CD14-positive monocyte (primary cell): ENCODE measurements around the gene BEST2. TPM values are rescaled to one million over a fixed set of nuclear protein-coding genes. Genes with fewer than 3 reads are reported as not detected.
A peak's percentile ranks its signal among the peaks of the same experiment; 100 is the strongest.

Experiments used
- DNase-seq, 3 donors: peaks; one replicate each; pipeline ENCODE4 v3.0.0-alpha.2; 2011 to 2022
- H2AFZ ChIP-seq: 2 replicates; pipeline ENCODE4 v1.6.0; 2012; ENCODE audit warnings: mild to moderate bottlenecking, low read depth, low read length, inconsistent platforms; ENCODE audit not compliant: insufficient read depth, poor library complexity, severe bottlenecking
- H3K27ac ChIP-seq, 2 donors: 1 replicate in 1 of 2; 2 replicates in 1 of 2; pipeline ENCODE4 v1.5.1; 2012 to 2013; ENCODE audit warnings: low read length in 2 of 2, control low read depth in 1 of 2, inconsistent platforms in 1 of 2, low read depth in 1 of 2, mild to moderate bottlenecking in 1 of 2
- H3K27me3 ChIP-seq, 2 donors: one replicate each; pipeline versions ENCODE4 v1.6.0 to v1.6.1; 2011 to 2013; ENCODE audit warnings: low read length in 2 of 2; ENCODE audit not compliant: control insufficient read depth in 2 of 2, insufficient read depth in 2 of 2
- H3K36me3 ChIP-seq, 2 donors: replicated peaks in 1 of 2; 1 replicate in 1 of 2; 2 replicates in 1 of 2; pipeline versions ENCODE4 v1.5.1 to v1.6.1; 2012 to 2013; ENCODE audit warnings: low read length in 2 of 2, control low read depth in 1 of 2, inconsistent platforms in 1 of 2, mild to moderate bottlenecking in 1 of 2; ENCODE audit not compliant: insufficient read depth in 2 of 2, control insufficient read depth in 1 of 2
- H3K4me1 ChIP-seq, 2 donors: 1 replicate in 1 of 2; 2 replicates in 1 of 2; pipeline versions ENCODE4 v1.5.1 to v1.6.1; 2012 to 2013; ENCODE audit warnings: low read length in 2 of 2, control low read depth in 1 of 2, inconsistent platforms in 1 of 2, mild to moderate bottlenecking in 1 of 2, moderate library complexity in 1 of 2; ENCODE audit not compliant: insufficient read depth in 2 of 2, control insufficient read depth in 1 of 2
- H3K4me2 ChIP-seq: replicated peaks from 2 replicates; pipeline ENCODE3; 2012; ENCODE audit warnings: low read length, moderate library complexity, mild to moderate bottlenecking; ENCODE audit not compliant: poor library complexity, severe bottlenecking; ENCODE audit errors: extremely low read depth
- H3K4me3 ChIP-seq, 3 experiments: fragments of 200-600 bp in 1 of 3; sonication (generic) in 1 of 3; replicated peaks in 1 of 3; 1 replicate in 2 of 3; 2 replicates in 1 of 3; pipeline ENCODE4 v1.5.1; 2011 to 2013; ENCODE audit warnings: low read length in 3 of 3, mild to moderate bottlenecking in 3 of 3, control low read depth in 2 of 3, low read depth in 2 of 3, inconsistent platforms in 1 of 3, moderate library complexity in 1 of 3
- H3K79me2 ChIP-seq: 2 replicates; pipeline ENCODE4 v1.6.0; 2012; ENCODE audit warnings: mild to moderate bottlenecking, control low read depth, inconsistent platforms, low read length, moderate library complexity; ENCODE audit not compliant: insufficient read depth
- H3K9ac ChIP-seq: 2 replicates; pipeline ENCODE4 v1.6.0; 2017; ENCODE audit warnings: low read length, mild to moderate bottlenecking; ENCODE audit not compliant: insufficient read depth, poor library complexity, severe bottlenecking
- H3K9me3 ChIP-seq, 2 donors: replicated peaks in 1 of 2; 1 replicate in 1 of 2; 2 replicates in 1 of 2; pipeline versions ENCODE4 v1.5.1 to v1.6.1; 2012 to 2013; ENCODE audit warnings: low read length in 2 of 2, control low read depth in 1 of 2; ENCODE audit not compliant: control insufficient read depth in 1 of 2, insufficient read depth in 1 of 2
- H4K20me1 ChIP-seq: 2 replicates; pipeline ENCODE4 v1.6.0; 2012; ENCODE audit warnings: mild to moderate bottlenecking, low read length, control low read depth, moderate library complexity; ENCODE audit not compliant: insufficient read depth
- H3K27ac Mint-ChIP-seq, 7 donors: one replicate each; pipeline ENCODE4 v1.8.0; 2020; ENCODE audit warnings: mild to moderate bottlenecking in 7 of 7, mixed read lengths in 7 of 7, moderate library complexity in 6 of 7, inconsistent platforms in 2 of 7
- H3K27me3 Mint-ChIP-seq, 3 donors: one replicate each; pipeline ENCODE4 v1.8.0; 2021 to 2022; ENCODE audit warnings: low read depth in 3 of 3, mild to moderate bottlenecking in 3 of 3, mixed read lengths in 3 of 3, moderate library complexity in 3 of 3, inconsistent platforms in 1 of 3
- H3K36me3 Mint-ChIP-seq, 2 donors: one replicate each; pipeline ENCODE4 v1.8.0; 2020; ENCODE audit warnings: mixed read lengths in 2 of 2, inconsistent platforms in 1 of 2, mild to moderate bottlenecking in 1 of 2
- H3K4me1 Mint-ChIP-seq: one replicate; pipeline ENCODE4 v1.8.0; 2020; ENCODE audit warnings: mild to moderate bottlenecking, mixed read lengths
- H3K4me3 Mint-ChIP-seq, 2 donors: one replicate each; pipeline ENCODE4 v1.8.0; 2020; ENCODE audit warnings: mild to moderate bottlenecking in 2 of 2, mixed read lengths in 2 of 2, moderate library complexity in 1 of 2
- H3K9me3 Mint-ChIP-seq, 7 donors: one replicate each; pipeline ENCODE4 v1.8.0; 2020 to 2022; ENCODE audit warnings: mixed read lengths in 7 of 7, mild to moderate bottlenecking in 6 of 7, moderate library complexity in 6 of 7, inconsistent platforms in 2 of 7
- WGBS: methylation state at CpG from one replicate; pipeline ENCODE4 v1.1.5; 2013; ENCODE audit warnings: missing lambda C conversion rate; ENCODE audit not compliant: insufficient coverage; 5-methylcytosine and 5-hydroxymethylcytosine counted together
- intact Hi-C, 2 donors: fragments of 100-400 bp; cut with micrococcal nuclease; formaldehyde crosslinking; loops; one replicate each; pipeline versions ENCODE4 v1.15.0 to v1.15.1; 2023
- polyA plus RNA-seq, 3 donors: library from polyadenylated mRNA; depleted of rRNA in 1 of 3; unstranded in 2 of 3; stranded (reverse) in 1 of 3; fragments of 300-500 nt in 2 of 3; fragments of >200 nt in 1 of 3; fragmentation: Illumina TruSeq in 2 of 3; gene quantifications; 1 replicate in 2 of 3; 2 replicates in 1 of 3; pipeline ENCODE4 v1.2.3, GENCODE V29; 2012 to 2021
- TF ChIP-seq, protein P1 (sequence below): fragments of 200-600 bp; IDR thresholded peaks from one replicate; pipeline ENCODE4 v1.8.0; 2022; ENCODE audit warnings: antibody characterized with exemption, mild to moderate bottlenecking

The BEST2 gene
- polyA plus RNA-seq, 3 donors, result not detected

DNA sequence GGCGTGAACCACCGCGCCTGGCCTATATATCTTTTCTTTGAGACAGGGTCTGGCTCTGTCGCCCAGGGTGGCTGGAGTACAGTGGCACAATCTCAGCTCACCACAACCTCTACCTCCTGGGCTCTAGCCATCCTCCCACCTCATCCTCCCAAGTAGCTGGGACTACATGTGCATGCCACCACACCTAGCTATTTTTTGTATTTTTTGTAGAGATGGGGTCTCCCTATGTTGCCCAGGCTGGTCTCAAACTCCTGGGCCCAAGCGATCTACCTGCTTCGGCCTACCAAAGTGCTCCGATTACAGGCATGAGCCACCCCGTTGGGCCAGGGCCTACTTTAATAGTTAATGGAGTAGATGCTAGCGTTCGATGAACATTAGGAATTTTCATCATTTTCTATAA, 31.3 kb upstream of the BEST2 start:
- H3K79me2 ChIP-seq, result peaks cover 55% of the 10 kb centered on the region
- H3K36me3 ChIP-seq, result peaks cover 14 to 29% of the 10 kb centered on the region in 2 donors
- no peaks in the 10 kb centered on the region for H3K9me3 Mint-ChIP-seq
- H3K4me1 ChIP-seq, result peaks cover 34 to 39% of the 10 kb centered on the region in 2 donors
- TF ChIP-seq, protein P1, sequence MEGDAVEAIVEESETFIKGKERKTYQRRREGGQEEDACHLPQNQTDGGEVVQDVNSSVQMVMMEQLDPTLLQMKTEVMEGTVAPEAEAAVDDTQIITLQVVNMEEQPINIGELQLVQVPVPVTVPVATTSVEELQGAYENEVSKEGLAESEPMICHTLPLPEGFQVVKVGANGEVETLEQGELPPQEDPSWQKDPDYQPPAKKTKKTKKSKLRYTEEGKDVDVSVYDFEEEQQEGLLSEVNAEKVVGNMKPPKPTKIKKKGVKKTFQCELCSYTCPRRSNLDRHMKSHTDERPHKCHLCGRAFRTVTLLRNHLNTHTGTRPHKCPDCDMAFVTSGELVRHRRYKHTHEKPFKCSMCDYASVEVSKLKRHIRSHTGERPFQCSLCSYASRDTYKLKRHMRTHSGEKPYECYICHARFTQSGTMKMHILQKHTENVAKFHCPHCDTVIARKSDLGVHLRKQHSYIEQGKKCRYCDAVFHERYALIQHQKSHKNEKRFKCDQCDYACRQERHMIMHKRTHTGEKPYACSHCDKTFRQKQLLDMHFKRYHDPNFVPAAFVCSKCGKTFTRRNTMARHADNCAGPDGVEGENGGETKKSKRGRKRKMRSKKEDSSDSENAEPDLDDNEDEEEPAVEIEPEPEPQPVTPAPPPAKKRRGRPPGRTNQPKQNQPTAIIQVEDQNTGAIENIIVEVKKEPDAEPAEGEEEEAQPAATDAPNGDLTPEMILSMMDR, result no peak
- no peak overlapping the region for H3K9ac ChIP-seq
- intact Hi-C loops, result no loop called here
- peak overlapping the region; percentile 87 for H3K4me2 ChIP-seq
- no peaks in the 10 kb centered on the region for H3K9me3 ChIP-seq
- no peak overlapping the region for H2AFZ ChIP-seq
- peaks cover 38% of the 10 kb centered on the region for H3K4me1 Mint-ChIP-seq
- H3K4me3 Mint-ChIP-seq, result peak overlapping the region; percentile 65 to 78
- peaks cover 23 to 35% of the 10 kb centered on the region in 2 donors for H3K36me3 Mint-ChIP-seq
- H3K4me3 ChIP-seq, result no peak overlapping the region
- 100% methylated on average over 4 of the region's 10 CpGs for WGBS
- H4K20me1 ChIP-seq, result no peaks in the 10 kb centered on the region
- peak overlapping the region in 2 of 7 donors; percentile 35 to 42 for H3K27ac Mint-ChIP-seq
- H3K27me3 ChIP-seq, result no peaks in the 10 kb centered on the region
- H3K27ac ChIP-seq, result no peak overlapping the region
- H3K27me3 Mint-ChIP-seq, result peaks cover 0 to 3% (median 0%) of the 10 kb centered on the region in 3 donors
- no peak for DNase-seq

DNA sequence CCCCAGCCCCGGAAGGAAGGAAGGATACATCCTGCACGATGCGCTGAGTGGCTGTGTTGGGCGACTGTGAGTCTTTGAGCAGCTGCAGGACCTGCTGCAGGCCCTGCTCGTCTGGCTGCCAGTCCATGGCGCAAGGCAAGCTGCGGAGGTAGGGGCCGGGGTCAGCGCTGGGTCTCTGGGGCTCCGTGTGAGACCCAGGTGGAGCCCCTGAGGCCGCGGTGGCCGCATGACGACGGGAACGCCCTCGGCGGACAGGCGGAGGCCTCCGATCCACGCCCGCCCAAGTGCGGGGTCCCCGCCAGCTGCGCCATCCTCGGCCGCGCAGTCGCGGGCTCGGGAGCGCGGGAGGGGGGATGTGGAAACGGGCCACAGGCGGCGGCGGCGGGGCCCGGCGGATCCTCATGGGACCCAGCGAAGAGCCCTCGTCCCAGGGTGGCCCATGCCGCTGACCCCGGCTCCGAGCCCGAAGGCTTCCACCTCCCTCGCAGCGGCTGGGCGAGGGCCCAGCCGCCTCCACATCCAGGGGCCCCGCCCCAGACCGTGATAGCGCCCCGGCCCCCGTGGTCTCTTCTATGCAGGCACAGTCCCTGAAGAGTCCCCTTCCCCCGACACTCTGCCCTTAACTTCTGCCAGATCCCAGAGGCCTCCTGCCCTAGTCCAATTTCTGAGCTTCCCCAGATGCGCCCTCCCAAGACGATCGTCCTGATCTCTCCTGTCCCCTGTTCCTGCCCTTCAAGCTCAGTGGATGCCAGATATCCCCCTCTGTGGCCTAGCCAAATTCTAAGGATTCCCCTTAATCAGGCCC, 30.5 kb upstream of the BEST2 start:
- Histone ChIP-seq H4K20me1 (no peaks in the 10 kb centered on the region), H3K4me2 (peak overlapping the region; percentile 87), H3K4me3 (peak overlapping the region; percentile 49 to 79 (median 62)), H3K27ac (peak overlapping the region in 1 of 2 donors; percentile 74), H2AFZ (peak overlapping the region; percentile 86), H3K27me3 (no peaks in the 10 kb centered on the region), H3K4me1 (peaks cover 34 to 39% of the 10 kb centered on the region in 2 donors), H3K36me3 (peaks cover 8 to 22% of the 10 kb centered on the region in 2 donors), H3K9ac (peak overlapping the region; percentile 89), H3K9me3 (no peaks in the 10 kb centered on the region), H3K79me2 (peaks cover 55% of the 10 kb centered on the region)
- Mint-ChIP-seq H3K27me3 (peaks cover 0 to 3% (median 0%) of the 10 kb centered on the region in 3 donors), H3K27ac (peak overlapping the region in 6 of 7 donors; percentile 54 to 94 (median 82)), H3K4me3 (peak overlapping the region; percentile 86 to 96), H3K36me3 (peaks cover 16 to 30% of the 10 kb centered on the region in 2 donors), H3K4me1 (peaks cover 38% of the 10 kb centered on the region), H3K9me3 (no peaks in the 10 kb centered on the region)
- TF ChIP-seq, protein P1, result no peak
- DNase-seq, result no peak
- 14% methylated on average over 59 of the region's 59 CpGs for WGBS
- intact Hi-C loops, result no loop called here
